ENCODE results near the gene EI24. TPM values are rescaled to one million over a fixed set of nuclear protein-coding genes. Genes with fewer than 3 reads are reported as not detected.

EI24 gene
- total RNA-seq, 2 experiments from 2014 or later: 45.8 to 46.2 TPM

GRCh38 chr11:125605417-125605816 lies 36.1 kb downstream of the EI24 start:
- POLR2A ChIA-PET: no interaction called here
- Mint-ChIP-seq H3K4me3 (no peak overlapping the region), H3K27ac (no peak overlapping the region), H3K4me1 (ENCODE audit: low read depth) (peaks cover 4% of the 10 kb centered on the region), H3K27me3 (ENCODE audit: low read depth) (no peaks in the 10 kb centered on the region), H3K9me3 (ENCODE audit: insufficient read depth) (no peaks in the 10 kb centered on the region), H3K36me3 (ENCODE audit: low read depth) (peaks cover 66% of the 10 kb centered on the region)
- no peak for DNase-seq
- CTCF ChIA-PET: interaction anchor here (1.1 kb wide), 1 partner anchor 20 kb away, joined by 4 read pairs; the partner anchor contains the start of gene CHEK1
- no peak for ATAC-seq

GRCh38 chr11:125609545-125609944 lies 40.3 kb downstream of the EI24 start:
- ChIA-PET CTCF (no interaction called here), POLR2A (interaction anchor here (0.6 kb wide), 1 partner anchor 738 kb away, joined by 4 read pairs; no protein-coding TSS in a partner anchor)
- H3K27ac Mint-ChIP-seq: no peak overlapping the region
- H3K36me3 Mint-ChIP-seq (ENCODE audit: low read depth): peaks cover 66% of the 10 kb centered on the region
- no peaks in the 10 kb centered on the region for H3K9me3 Mint-ChIP-seq (ENCODE audit: insufficient read depth)
- peaks cover 4% of the 10 kb centered on the region for H3K4me1 Mint-ChIP-seq (ENCODE audit: low read depth)
- DNase-seq (no peak), ATAC-seq (no peak)
- no peaks in the 10 kb centered on the region for H3K27me3 Mint-ChIP-seq (ENCODE audit: low read depth)
- no peak overlapping the region for H3K4me3 Mint-ChIP-seq

- no peaks in the 10 kb centered on the region for H3K9me3 Mint-ChIP-seq (ENCODE audit: insufficient read depth)
- POLR2A ChIA-PET: no interaction called here
- no peak for DNase-seq
- no peaks in the 10 kb centered on the region for H3K4me1 Mint-ChIP-seq (ENCODE audit: low read depth)
- no peak overlapping the region for H3K27ac Mint-ChIP-seq
- H3K27me3 Mint-ChIP-seq (ENCODE audit: low read depth): no peaks in the 10 kb centered on the region
- no peak for ATAC-seq
- no peak overlapping the region for H3K4me3 Mint-ChIP-seq
- peaks cover 62% of the 10 kb centered on the region for H3K36me3 Mint-ChIP-seq (ENCODE audit: low read depth)
- CTCF ChIA-PET: no interaction called here
Observed at GRCh38 chr11:125618383-125618782, 49.1 kb downstream of the EI24 start.

DNA sequence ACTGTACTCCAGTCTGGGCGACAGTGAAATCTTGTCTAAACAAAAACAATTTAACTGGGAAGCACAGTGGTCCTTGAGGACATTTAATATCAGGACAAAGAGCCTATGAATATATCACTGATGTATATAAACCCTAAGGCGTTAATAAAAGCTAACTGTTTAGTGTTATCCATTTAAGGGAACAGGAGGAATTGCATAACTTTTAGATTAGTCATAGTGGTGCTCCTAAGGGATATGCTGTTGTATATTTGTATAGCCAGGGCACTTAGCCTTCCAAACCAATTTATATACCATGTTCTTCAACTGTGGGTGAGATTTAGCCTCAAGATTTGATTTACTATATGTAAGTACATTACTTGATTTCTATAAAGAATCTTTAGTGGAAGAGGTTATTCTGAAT lies 52.7 kb downstream of the EI24 start:
- ChIA-PET POLR2A (interaction anchor here (0.6 kb wide), 1 partner anchor 41 kb away, joined by 3 read pairs; no protein-coding TSS in a partner anchor), CTCF (interaction anchor here (1.6 kb wide), 2 partner anchors 11 to 23 kb away, joined by 3 to 6 read pairs; no protein-coding TSS in a partner anchor)
- H3K4me1 Mint-ChIP-seq (ENCODE audit: low read depth): peaks cover 10% of the 10 kb centered on the region
- ATAC-seq (no peak), DNase-seq (no peak)
- H3K9me3 Mint-ChIP-seq (ENCODE audit: insufficient read depth): no peaks in the 10 kb centered on the region
- H3K27me3 Mint-ChIP-seq (ENCODE audit: low read depth): no peaks in the 10 kb centered on the region
- no peak overlapping the region for H3K27ac Mint-ChIP-seq
- no peak overlapping the region for H3K4me3 Mint-ChIP-seq
- peaks cover 50% of the 10 kb centered on the region for H3K36me3 Mint-ChIP-seq (ENCODE audit: low read depth)

- no peak for ATAC-seq
- ChIA-PET POLR2A (no interaction called here), CTCF (no interaction called here)
Observed at GRCh38 chr11:125623064-125623463, 53.8 kb downstream of the EI24 start.

DNA sequence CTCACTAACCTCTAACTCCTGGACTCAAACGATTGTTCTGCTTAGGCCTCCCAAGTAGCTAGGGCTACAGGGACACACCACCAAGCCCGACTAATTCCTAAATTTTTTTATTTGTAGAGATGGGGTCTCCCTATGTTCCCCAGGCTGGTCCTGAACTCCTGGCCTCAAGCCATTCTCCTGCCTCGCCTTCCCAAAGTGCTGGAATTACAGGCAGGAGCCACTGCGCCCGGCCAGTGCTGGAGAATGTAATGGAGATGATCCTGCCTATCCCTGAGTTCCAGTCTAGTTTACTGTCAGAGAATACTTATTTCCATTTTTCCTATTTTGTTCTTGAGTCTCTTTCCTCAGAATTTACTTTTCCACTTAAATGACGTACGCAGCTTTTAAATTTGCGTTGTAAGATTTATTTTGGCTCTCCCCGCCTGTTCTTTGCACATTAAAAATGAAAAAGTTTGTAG lies 55.5 kb downstream of the EI24 start, which contains the start of gene CHEK1:
TSS of gene CHEK1 (plus strand) at position 408 of the 458 bp plus-strand sequence. CDS start 1,606 bp downstream, outside the sequence.
- ChIA-PET CTCF (interaction anchor here (1.0 to 3.1 kb wide), 9 partner anchors 9 to 263 kb away, joined by 3 to 16 read pairs (median 4); partner anchors contain the start of genes HYLS1 and STT3A), POLR2A (interaction anchor here (0.8 to 3.0 kb wide), 11 partner anchors 8 to 278 kb away, joined by 3 to 32 read pairs (median 4); partner anchors contain the start of genes EI24, PUS3 and STT3A)
- DNase-seq (no peak), ATAC-seq (no peak)
- Mint-ChIP-seq H3K36me3 (ENCODE audit: low read depth) (peaks cover 48% of the 10 kb centered on the region), H3K4me3 (peak within 1 kb of the TSS; percentile 90), H3K27ac (peak within 1 kb of the TSS; percentile 97), H3K9me3 (ENCODE audit: insufficient read depth) (no peaks in the 10 kb centered on the region), H3K27me3 (ENCODE audit: low read depth) (no peaks in the 10 kb centered on the region), H3K4me1 (ENCODE audit: low read depth) (peaks cover 25% of the 10 kb centered on the region)

More at GRCh38 chr11:125623064-125623463, 53.8 kb downstream of the EI24 start:
- no peaks in the 10 kb centered on the region for H3K9me3 Mint-ChIP-seq (ENCODE audit: insufficient read depth)
- H3K4me1 Mint-ChIP-seq (ENCODE audit: low read depth): peaks cover 19% of the 10 kb centered on the region
- no peak for DNase-seq
- no peak overlapping the region for H3K27ac Mint-ChIP-seq
- H3K36me3 Mint-ChIP-seq (ENCODE audit: low read depth): peaks cover 51% of the 10 kb centered on the region
- no peaks in the 10 kb centered on the region for H3K27me3 Mint-ChIP-seq (ENCODE audit: low read depth)
- no peak overlapping the region for H3K4me3 Mint-ChIP-seq

DNA sequence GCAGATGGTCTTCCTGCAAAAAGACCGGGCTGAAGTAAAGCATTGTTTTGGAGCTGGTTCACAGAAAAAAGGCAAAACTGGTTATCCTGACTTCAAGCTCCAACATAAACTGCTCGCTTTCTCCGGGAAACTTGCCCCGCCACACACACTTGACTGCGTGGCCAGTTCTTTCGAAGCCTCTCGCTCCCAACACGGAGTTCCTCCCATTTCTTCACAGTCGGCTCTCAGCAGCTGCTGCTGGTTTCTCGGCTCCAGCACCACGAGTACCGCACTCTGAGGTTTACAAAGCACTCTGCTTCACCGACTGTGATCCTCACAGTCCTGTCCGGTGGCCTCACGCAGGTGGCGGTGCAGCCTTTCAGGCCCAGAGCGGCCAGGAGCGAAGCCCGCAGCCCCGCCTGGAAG lies 56.0 kb downstream of the EI24 start:
- ChIA-PET CTCF (interaction anchor here (0.7 to 3.1 kb wide), 13 partner anchors 8 to 262 kb away, joined by 3 to 16 read pairs (median 4); partner anchors contain the start of genes HYLS1 and STT3A), POLR2A (interaction anchor here (0.6 to 3.0 kb wide), 15 partner anchors 9 to 438 kb away, joined by 3 to 32 read pairs (median 4); partner anchors contain the start of genes EI24, PUS3 and STT3A)
- DNase-seq (no peak), ATAC-seq (no peak)
- Mint-ChIP-seq H3K27ac (peak overlapping the region; percentile 97), H3K9me3 (ENCODE audit: insufficient read depth) (no peaks in the 10 kb centered on the region), H3K4me1 (ENCODE audit: low read depth) (peaks cover 27% of the 10 kb centered on the region), H3K4me3 (peak overlapping the region; percentile 90), H3K27me3 (ENCODE audit: low read depth) (no peaks in the 10 kb centered on the region), H3K36me3 (ENCODE audit: low read depth) (peaks cover 50% of the 10 kb centered on the region)

GRCh38 chr11:125625630-125626287 lies 56.5 kb downstream of the EI24 start:
- Mint-ChIP-seq H3K27ac (peak overlapping the region; percentile 97), H3K4me3 (peak overlapping the region; percentile 90), H3K27me3 (ENCODE audit: low read depth) (no peaks in the 10 kb centered on the region), H3K36me3 (ENCODE audit: low read depth) (peaks cover 50% of the 10 kb centered on the region), H3K9me3 (ENCODE audit: insufficient read depth) (no peaks in the 10 kb centered on the region), H3K4me1 (ENCODE audit: low read depth) (peaks cover 29% of the 10 kb centered on the region)
- DNase-seq (peak; percentile 91), ATAC-seq (peak; percentile 90)
- ChIA-PET CTCF (interaction anchor here (0.7 to 3.1 kb wide), 13 partner anchors 8 to 262 kb away, joined by 3 to 16 read pairs (median 4); partner anchors contain the start of genes HYLS1 and STT3A), POLR2A (interaction anchor here (0.6 to 3.0 kb wide), 16 partner anchors 9 to 437 kb away, joined by 3 to 32 read pairs (median 4); partner anchors contain the start of genes EI24, HYLS1, PUS3 and STT3A)

- H3K27ac Mint-ChIP-seq: peak overlapping the region; percentile 97
- peaks cover 48% of the 10 kb centered on the region for H3K36me3 Mint-ChIP-seq (ENCODE audit: low read depth)
- ChIA-PET CTCF (interaction anchor here (0.7 to 3.1 kb wide), 11 partner anchors 8 to 261 kb away, joined by 3 to 16 read pairs (median 4); partner anchors contain the start of genes HYLS1 and STT3A), POLR2A (interaction anchor here (1.0 to 3.0 kb wide), 5 partner anchors 18 to 693 kb away, joined by 3 to 32 read pairs (median 7); partner anchors contain the start of genes EI24, HYLS1 and STT3A)
- H3K4me3 Mint-ChIP-seq: peak overlapping the region; percentile 90
- H3K4me1 Mint-ChIP-seq (ENCODE audit: low read depth): peaks cover 31% of the 10 kb centered on the region
- ATAC-seq: peak; percentile 41
- H3K9me3 Mint-ChIP-seq (ENCODE audit: insufficient read depth): no peaks in the 10 kb centered on the region
- no peaks in the 10 kb centered on the region for H3K27me3 Mint-ChIP-seq (ENCODE audit: low read depth)
- peak; percentile 59 for DNase-seq
Observed at GRCh38 chr11:125626288-125626950, 57.1 kb downstream of the EI24 start.

- peak overlapping the region; percentile 90 for H3K4me3 Mint-ChIP-seq
- ChIA-PET CTCF (interaction anchor here (0.8 to 3.1 kb wide), 7 partner anchors 10 to 260 kb away, joined by 3 to 16 read pairs (median 5); partner anchors contain the start of genes HYLS1 and STT3A), POLR2A (interaction anchor here (1.0 to 3.0 kb wide), 3 partner anchors 35 to 692 kb away, joined by 3 to 32 read pairs (median 7); partner anchors contain the start of genes HYLS1 and STT3A)
- peaks cover 45% of the 10 kb centered on the region for H3K36me3 Mint-ChIP-seq (ENCODE audit: low read depth)
- peaks cover 35% of the 10 kb centered on the region for H3K4me1 Mint-ChIP-seq (ENCODE audit: low read depth)
- ATAC-seq: no peak
- H3K27me3 Mint-ChIP-seq (ENCODE audit: low read depth): no peaks in the 10 kb centered on the region
- no peaks in the 10 kb centered on the region for H3K9me3 Mint-ChIP-seq (ENCODE audit: insufficient read depth)
- DNase-seq: no peak
- no peak overlapping the region for H3K27ac Mint-ChIP-seq
Observed at GRCh38 chr11:125627236-125627910, 58.1 kb downstream of the EI24 start.
